SK-N-SH (cell line): ENCODE results near the gene KCNMB1. TPM values are rescaled to one million over a fixed set of nuclear protein-coding genes. Genes with fewer than 3 reads are reported as not detected.

Experiments used
- CTCF ChIA-PET: fragments of 300-600, 350-600 bp; formaldehyde crosslinking; extraction: SDS; loops from one replicate; lab custom pipeline; 2021; lab: Yijun Ruan, JAX
- POLR2A ChIA-PET: fragments of 350-600 bp; sonication (Branson Sonifier 250); formaldehyde crosslinking; extraction: SDS; loops from one replicate; lab custom pipeline; 2020; ENCODE audit warnings: antibody characterized with exemption, inconsistent platforms; lab: Yijun Ruan, JAX
- DNase-seq: peaks from one replicate; pipeline ENCODE4 v3.0.0; 2012
- H2AFZ ChIP-seq: fragments of 200-600 bp; sonication (generic); 2 replicates; pipeline ENCODE4 v1.8.1; 2016; ENCODE audit warnings: antibody characterized with exemption, mild to moderate bottlenecking, low read depth
- H3F3A ChIP-seq: fragments of 200-600 bp; sonication (generic); replicated peaks from 2 replicates; pipeline ENCODE3; 2016; ENCODE audit warnings: antibody characterized with exemption, mild to moderate bottlenecking; ENCODE audit not compliant: insufficient read depth
- H3K27ac ChIP-seq, 2 experiments: fragments of 200-500 bp in 1 of 2; fragments of 200-600 bp in 1 of 2; sonication (Bioruptor generic) in 1 of 2; sonication (generic), shearing (Covaris generic) in 1 of 2; 2 replicates each; pipeline versions ENCODE4 v1.5.1 to v1.6.1; 2014 to 2016; ENCODE audit warnings: low read depth in 2 of 2, inconsistent platforms in 1 of 2, low read length in 1 of 2, mild to moderate bottlenecking in 1 of 2, mixed read lengths in 1 of 2
- H3K27me3 ChIP-seq: fragments of 200-600 bp; sonication (generic), shearing (Covaris generic); 2 replicates; pipeline ENCODE4 v1.6.1; 2016; ENCODE audit warnings: mixed run types; ENCODE audit not compliant: insufficient read depth
- H3K36me3 ChIP-seq, 2 experiments: fragments of 200-500 bp in 1 of 2; fragments of 200-600 bp in 1 of 2; sonication (Bioruptor generic) in 1 of 2; sonication (generic) in 1 of 2; replicated peaks in 1 of 2; 2 replicates each; pipeline versions ENCODE3 to v1.5.1; 2014 to 2016; ENCODE audit warnings: low read length in 1 of 2, mild to moderate bottlenecking in 1 of 2; ENCODE audit not compliant: insufficient read depth in 2 of 2, control insufficient read depth in 1 of 2
- H3K4me1 ChIP-seq, 2 experiments: fragments of 200-500 bp in 1 of 2; fragments of 200-600 bp in 1 of 2; sonication (Bioruptor generic) in 1 of 2; sonication (generic), shearing (Covaris generic) in 1 of 2; 2 replicates each; pipeline versions ENCODE4 v1.5.1 to v1.6.1; 2014 to 2016; ENCODE audit warnings: low read depth in 1 of 2, low read length in 1 of 2, mixed run types in 1 of 2; ENCODE audit not compliant: insufficient read depth in 2 of 2, control insufficient read depth in 1 of 2
- H3K4me2 ChIP-seq: fragments of 200-600 bp; sonication (generic), shearing (Covaris generic); 2 replicates; pipeline ENCODE4 v1.6.1; 2017; ENCODE audit warnings: mixed run types
- H3K4me3 ChIP-seq, 2 experiments: fragments of 200-500 bp in 1 of 2; fragments of 200-600 bp in 1 of 2; sonication (Bioruptor generic) in 1 of 2; sonication (generic), shearing (Covaris generic) in 1 of 2; 2 replicates each; pipeline versions ENCODE4 v1.5.1 to v1.8.1; 2014 to 2016; ENCODE audit warnings: low read depth in 2 of 2, inconsistent platforms in 1 of 2, low read length in 1 of 2, mild to moderate bottlenecking in 1 of 2, mixed read lengths in 1 of 2, moderate library complexity in 1 of 2
- H3K79me2 ChIP-seq: fragments of 200-600 bp; sonication (generic); 2 replicates; pipeline ENCODE4 v1.8.1; 2017; ENCODE audit warnings: mild to moderate bottlenecking; ENCODE audit not compliant: insufficient read depth
- H3K9ac ChIP-seq: fragments of 200-600 bp; sonication (generic); 2 replicates; pipeline ENCODE4 v1.6.1; 2017; ENCODE audit warnings: mixed run types
- H3K9me2 ChIP-seq: fragments of 200-600 bp; sonication (generic); 2 replicates; pipeline ENCODE4 v1.6.1; 2017; ENCODE audit warnings: mixed run types
- H3K9me3 ChIP-seq: fragments of 200-600 bp; sonication (generic); 2 replicates; pipeline ENCODE4 v1.6.1; 2017; ENCODE audit warnings: mixed run types, mild to moderate bottlenecking, moderate library complexity
- H4K20me1 ChIP-seq: fragments of 200-600 bp; sonication (generic); 2 replicates; pipeline ENCODE4 v1.6.1; 2017; ENCODE audit warnings: mild to moderate bottlenecking, mixed run types; ENCODE audit not compliant: insufficient read depth
- ELF1 ChIP-seq: IDR thresholded peaks from 2 replicates; pipeline ENCODE4 v1.4.0; 2012
- EP300 ChIP-seq, 2 experiments: IDR thresholded peaks; 2 replicates each; pipeline versions ENCODE4 v1.4.0 to v1.6.1; 2012; ENCODE audit warnings: borderline replicate concordance in 1 of 2, low read depth in 1 of 2, low read length in 1 of 2
- EZH2phosphoT487 ChIP-seq: fragments of 200-600 bp; sonication (generic); IDR thresholded peaks from 2 replicates; pipeline ENCODE4 v1.6.1; 2017; ENCODE audit warnings: low read depth, mixed run types, mild to moderate bottlenecking, antibody characterized with exemption, moderate library complexity, borderline replicate concordance
- FOSL2 ChIP-seq: IDR thresholded peaks from 2 replicates; pipeline ENCODE4 v1.4.0; 2012; ENCODE audit warnings: low read depth, mild to moderate bottlenecking, moderate library complexity, borderline replicate concordance
- GATA2 ChIP-seq: sonication (generic); formaldehyde crosslinking; IDR thresholded peaks from 2 replicates; pipeline ENCODE4 v1.5.0; 2020; ENCODE audit warnings: mild to moderate bottlenecking, missing genetic modification reagents
- MEF2A ChIP-seq: IDR thresholded peaks from 2 replicates; pipeline ENCODE4 v1.4.0; 2012; ENCODE audit warnings: low read depth, borderline replicate concordance
- MXI1 ChIP-seq: IDR thresholded peaks from 2 replicates; pipeline ENCODE4 v1.6.1; 2012; ENCODE audit warnings: mild to moderate bottlenecking, low read depth, low read length, improper control_type of control experiment
- PBX3 ChIP-seq: IDR thresholded peaks from 2 replicates; pipeline ENCODE4; 2012
- POLR2AphosphoS5 ChIP-seq: IDR thresholded peaks from 2 replicates; pipeline ENCODE4 v1.6.1; 2012; ENCODE audit warnings: low read depth, low read length
- RAD21 ChIP-seq: IDR thresholded peaks from 2 replicates; pipeline ENCODE4 v1.6.1; 2012; ENCODE audit warnings: mild to moderate bottlenecking, low read length
- REST ChIP-seq: IDR thresholded peaks from 2 replicates; pipeline ENCODE4 v1.6.1; 2012; ENCODE audit warnings: mild to moderate bottlenecking, low read depth, low read length, moderate library complexity
- RFX5 ChIP-seq: IDR thresholded peaks from 2 replicates; pipeline ENCODE4 v1.6.1; 2012; ENCODE audit warnings: mild to moderate bottlenecking, improper control_type of control experiment, low read length
- SIN3A ChIP-seq: IDR thresholded peaks from 2 replicates; pipeline ENCODE4 v1.6.1; 2012; ENCODE audit warnings: low read depth, mild to moderate bottlenecking, low read length, moderate library complexity, borderline replicate concordance
- TCF12 ChIP-seq: IDR thresholded peaks from 2 replicates; pipeline ENCODE4 v1.4.0; 2012
- TEAD4 ChIP-seq: IDR thresholded peaks from 2 replicates; pipeline ENCODE4 v1.4.0; 2012; ENCODE audit warnings: mild to moderate bottlenecking, borderline replicate concordance; ENCODE audit not compliant: insufficient read depth
- USF1 ChIP-seq: IDR thresholded peaks from 2 replicates; pipeline ENCODE4 v1.4.0; 2012; ENCODE audit warnings: low read depth, borderline replicate concordance
- YY1 ChIP-seq: IDR thresholded peaks from 2 replicates; pipeline ENCODE4 v1.4.0; 2012; ENCODE audit warnings: low read depth, mild to moderate bottlenecking
- WGBS: methylation state at CpG from one replicate; pipeline ENCODE4 v1.1.6; 2017; ENCODE audit warnings: low lambda C conversion rate; 5-methylcytosine and 5-hydroxymethylcytosine counted together
- polyA plus RNA-seq, 3 experiments: library from polyadenylated mRNA; depleted of rRNA; stranded (reverse); fragments of >200 nt; gene quantifications; 2 replicates each; pipeline ENCODE4 v1.2.3, GENCODE V29; 2012

Gene KCNMB1
- polyA plus RNA-seq, 1 of the 3 experiments (the other 2 are of a cell fraction) = not detected

- no peaks in the 10 kb centered on the region for H3K27me3 ChIP-seq
- no peaks in the 10 kb centered on the region for H4K20me1 ChIP-seq
- DNase-seq = no peak
- POLR2A ChIA-PET = interaction anchor here (0.5 kb wide), 1 partner anchor 681 kb away, joined by 3 read pairs; no protein-coding TSS in a partner anchor
- H3K36me3 ChIP-seq = no peaks in the 10 kb centered on the region
- H3F3A ChIP-seq = no peaks in the 10 kb centered on the region
- H3K4me2 ChIP-seq = no peak overlapping the region
- no peaks in the 10 kb centered on the region for H3K79me2 ChIP-seq
- H3K27ac ChIP-seq = no peak overlapping the region
- H3K9me2 ChIP-seq = no peaks in the 10 kb centered on the region
- no peaks in the 10 kb centered on the region; a peak in 1 of 4 replicates for H3K4me1 ChIP-seq
- no peaks in the 10 kb centered on the region for H3K9me3 ChIP-seq
- H2AFZ ChIP-seq = no peak overlapping the region
- H3K4me3 ChIP-seq = no peak overlapping the region
- 63% methylated on average over 9 of the region's 11 CpGs for WGBS
- CTCF ChIA-PET = no interaction called here
- TF ChIP-seq PBX3 = no peak
- no peak for TF ChIP-seq TEAD4
- no peak for TF ChIP-seq TCF12
- no peak for TF ChIP-seq USF1
- no peak for TF ChIP-seq POLR2AphosphoS5
- no peak for TF ChIP-seq ELF1
- TF ChIP-seq REST = no peak
- no peak for TF ChIP-seq RAD21
- no peak for TF ChIP-seq FOSL2
- TF ChIP-seq SIN3A = no peak
- no peak for TF ChIP-seq MXI1
- no peak for TF ChIP-seq RFX5
- TF ChIP-seq EP300 (IDR thresholded peaks at IDR 0.05; ENCODE audit: borderline replicate concordance in 1 of 2, low read depth in 1 of 2, low read length in 1 of 2) = no peak
- TF ChIP-seq MEF2A = no peak
- TF ChIP-seq EZH2phosphoT487 = no peak
- TF ChIP-seq GATA2 (CRISPR knock-in tag) = no peak
- no peak for TF ChIP-seq YY1
- TF ChIP-seq, all 33 proteins: peak for 0
- H3K9ac ChIP-seq = no peak overlapping the region
These were observed 55.8 kb downstream of the KCNMB1 start for GRCh38 chr5:170333161-170333910.
